B cell (primary cell): ENCODE results near the gene CYP4A22. TPM values are rescaled to one million over a fixed set of nuclear protein-coding genes. Genes with fewer than 3 reads are reported as not detected.
A peak's percentile ranks its signal among the peaks of the same experiment; 100 is the strongest.

Experiments used
- ATAC-seq: fragments of 200-7000 bp; cut with Tn5 transposase; one replicate; pipeline ENCODE4 v1.10.0; 2021; ENCODE audit warnings: low read depth, mild to moderate bottlenecking, moderate number of reproducible peaks, moderate library complexity
- CTCF ChIA-PET: fragments of 350-600 bp; sonication (Branson Sonifier 250); formaldehyde crosslinking; loops from one replicate; lab custom pipeline; 2021; ENCODE audit warnings: antibody characterized with exemption, inconsistent platforms; lab: Charles Lee
- POLR2A ChIA-PET: fragments of 350-600 bp; sonication (Branson Sonifier 250); formaldehyde crosslinking; loops from one replicate; lab custom pipeline; 2021; ENCODE audit warnings: antibody characterized with exemption; lab: Charles Lee
- DNase-seq: peaks from one replicate; pipeline ENCODE4 v3.0.0; 2013
- H2AFZ ChIP-seq: 2 replicates; pipeline ENCODE4 v1.6.1; 2012; ENCODE audit warnings: mild to moderate bottlenecking, low read depth, low read length; ENCODE audit not compliant: insufficient read depth, poor library complexity, severe bottlenecking
- H3K27ac ChIP-seq, 2 donors: 1 replicate in 1 of 2; 2 replicates in 1 of 2; pipeline ENCODE4 v1.5.1; 2012 to 2013; ENCODE audit warnings: low read length in 2 of 2, mild to moderate bottlenecking in 2 of 2, moderate library complexity in 1 of 2
- H3K27me3 ChIP-seq, 4 experiments: fragments of 200-600 bp in 1 of 4; sonication (generic) in 1 of 4; replicated peaks in 1 of 4; 1 replicate in 2 of 4; 2 replicates in 2 of 4; pipeline versions ENCODE4 v1.6.1 to v1.7.0; 2013 to 2016; ENCODE audit warnings: low read length in 3 of 4, mild to moderate bottlenecking in 2 of 4, mixed read lengths in 1 of 4, moderate library complexity in 1 of 4; ENCODE audit not compliant: insufficient read depth in 4 of 4, control insufficient read depth in 3 of 4; ENCODE audit errors: control extremely low read depth in 1 of 4
- H3K36me3 ChIP-seq, 2 experiments: replicated peaks in 1 of 2; 1 replicate in 1 of 2; 2 replicates in 1 of 2; pipeline versions ENCODE4 v1.6.1 to v1.7.1; 2013; ENCODE audit warnings: low read length in 1 of 2; ENCODE audit not compliant: insufficient read depth in 2 of 2, control insufficient read depth in 1 of 2; ENCODE audit errors: control extremely low read depth in 1 of 2, extremely low read depth in 1 of 2
- H3K4me1 ChIP-seq, 2 donors: fragments of 200-600 bp in 1 of 2; sonication (generic) in 1 of 2; 1 replicate in 1 of 2; 2 replicates in 1 of 2; pipeline versions ENCODE4 v1.5.1 to v1.6.1; 2013 to 2017; ENCODE audit warnings: low read length in 2 of 2; ENCODE audit not compliant: control insufficient read depth in 2 of 2, insufficient read depth in 2 of 2
- H3K4me2 ChIP-seq: replicated peaks from 2 replicates; pipeline ENCODE3; 2012; ENCODE audit warnings: mild to moderate bottlenecking, low read depth, low read length; ENCODE audit not compliant: poor library complexity, severe bottlenecking
- H3K4me3 ChIP-seq, 5 experiments: fragments of 200-600 bp in 1 of 5; sonication (generic) in 1 of 5; 1 replicate in 3 of 5; 2 replicates in 2 of 5; pipeline versions ENCODE4 v1.5.1 to v1.7.0; 2011 to 2016; ENCODE audit warnings: low read length in 4 of 5, mild to moderate bottlenecking in 4 of 5, low read depth in 2 of 5, control low read depth in 1 of 5, moderate library complexity in 1 of 5; ENCODE audit not compliant: insufficient read depth in 1 of 5; ENCODE audit errors: control extremely low read depth in 1 of 5, extremely low read depth in 1 of 5
- H3K79me2 ChIP-seq: fragments of 200-600 bp; sonication (generic); one replicate; pipeline ENCODE4 v1.6.0; 2016; ENCODE audit warnings: low read length; ENCODE audit not compliant: control insufficient read depth, insufficient read depth
- H3K9ac ChIP-seq: fragments of 200-600 bp; sonication (generic); 2 replicates; pipeline ENCODE4 v1.6.1; 2017; ENCODE audit warnings: mild to moderate bottlenecking, low read length, moderate library complexity
- H3K9me3 ChIP-seq, 3 donors: one replicate each; pipeline versions ENCODE4 v1.6.1 to v1.7.1; 2013; ENCODE audit warnings: low read length in 2 of 3; ENCODE audit not compliant: control insufficient read depth in 2 of 3, insufficient read depth in 1 of 3; ENCODE audit errors: control extremely low read depth in 1 of 3
- H4K20me1 ChIP-seq: 2 replicates; pipeline ENCODE4 v1.6.0; 2012; ENCODE audit warnings: mild to moderate bottlenecking, low read length; ENCODE audit not compliant: insufficient read depth, control insufficient read depth, poor library complexity, severe bottlenecking
- H3K27ac Mint-ChIP-seq: one replicate; pipeline ENCODE4 v1.8.0; 2021; ENCODE audit warnings: mixed read lengths
- H3K27me3 Mint-ChIP-seq: one replicate; pipeline ENCODE4 v1.8.0; 2021; ENCODE audit warnings: mixed read lengths
- H3K4me1 Mint-ChIP-seq: one replicate; pipeline ENCODE4 v1.8.0; 2021; ENCODE audit warnings: mixed read lengths
- H3K4me3 Mint-ChIP-seq: one replicate; pipeline ENCODE4 v1.8.0; 2021; ENCODE audit warnings: mixed read lengths
- H3K9me3 Mint-ChIP-seq: one replicate; pipeline ENCODE4 v1.8.0; 2022; ENCODE audit warnings: mixed read lengths; ENCODE audit not compliant: insufficient read depth
- CTCF ChIP-seq: fragments of 200-600 bp; IDR thresholded peaks from one replicate; pipeline ENCODE4 v1.8.0; 2022; ENCODE audit warnings: antibody characterized with exemption, mild to moderate bottlenecking
- EZH2 ChIP-seq: IDR thresholded peaks from 2 replicates; pipeline ENCODE4 v1.6.1; 2012; ENCODE audit warnings: borderline replicate concordance, low read depth, mild to moderate bottlenecking, moderate library complexity, low read length; ENCODE audit not compliant: insufficient read depth, poor library complexity, severe bottlenecking
- WGBS: methylation state at CpG from one replicate; pipeline ENCODE4 v1.1.5; 2013; ENCODE audit warnings: missing lambda C conversion rate; ENCODE audit not compliant: insufficient coverage; 5-methylcytosine and 5-hydroxymethylcytosine counted together
- intact Hi-C: fragments of 100-400 bp; cut with micrococcal nuclease; formaldehyde crosslinking; loops from one replicate; pipeline ENCODE4 v1.10.0; 2022
- polyA plus RNA-seq: library from polyadenylated mRNA; depleted of rRNA; stranded (reverse); fragments of >200 nt; gene quantifications from 2 replicates; pipeline ENCODE4 v1.2.3, GENCODE V29; 2012
- total RNA-seq, 2 donors: library from RNA; stranded (reverse); fragments of 120-200 nt in 1 of 2; gene quantifications; 1 replicate in 1 of 2; 2 replicates in 1 of 2; pipeline versions ENCODE4 v1.2.3 to v1.2.4, GENCODE V29; 2013 to 2022

The CYP4A22 gene
- total and polyA plus RNA-seq, 2 donors (not counting 1 experiment from before 2014, with no cell fraction given), result not detected

- TF ChIP-seq CTCF, result peak; percentile 94
- TF ChIP-seq EZH2, result no peak
- Histone ChIP-seq H3K4me3 (no peak overlapping the region), H3K4me2 (no peak overlapping the region), H3K9ac (no peak overlapping the region), H3K36me3 (no peaks in the 10 kb centered on the region), H2AFZ (no peak overlapping the region), H3K79me2 (no peaks in the 10 kb centered on the region), H3K27me3 (peaks cover 0 to 18% (median 7%) of the 10 kb centered on the region in 4 experiments), H4K20me1 (no peaks in the 10 kb centered on the region), H3K4me1 (peaks cover 6 to 11% of the 10 kb centered on the region in 2 donors), H3K9me3 (peaks cover 0 to 11% (median 5%) of the 10 kb centered on the region in 3 donors), H3K27ac (no peak overlapping the region)
- H3K27ac Mint-ChIP-seq, result no peak overlapping the region
- CTCF ChIA-PET, result interaction anchor here (1.2 to 2.1 kb wide), 5 partner anchors 9 to 88 kb away, joined by 3 to 8 read pairs (median 6); partner anchors contain the start of gene PDZK1IP1
- H3K4me3 Mint-ChIP-seq, result no peak overlapping the region
- WGBS, result 26% methylated on average over 7 of the region's 11 CpGs
- no peaks in the 10 kb centered on the region for H3K9me3 Mint-ChIP-seq
- ATAC-seq (peak; percentile 54), DNase-seq (peak; percentile 50)
- peaks cover 10% of the 10 kb centered on the region for H3K4me1 Mint-ChIP-seq
- intact Hi-C loops, result no loop called here
- POLR2A ChIA-PET, result no interaction called here
- H3K27me3 Mint-ChIP-seq, result peaks cover 41% of the 10 kb centered on the region
These were observed 38.1 kb downstream of the CYP4A22 start for GRCh38 chr1:47175227-47175934.

GRCh38 chr1:47178020-47178419, 40.8 kb downstream of the CYP4A22 start:
- CTCF ChIA-PET, result interaction anchor here (1.0 to 3.1 kb wide), 8 partner anchors 12 to 549 kb away, joined by 3 to 31 read pairs (median 5); partner anchors contain the start of gene PDZK1IP1
- Histone ChIP-seq H3K4me1 (peaks cover 6 to 11% of the 10 kb centered on the region in 2 donors), H3K9me3 (peaks cover 0 to 10% (median under 1%) of the 10 kb centered on the region in 3 donors), H3K9ac (no peak overlapping the region), H3K79me2 (no peaks in the 10 kb centered on the region), H3K36me3 (no peaks in the 10 kb centered on the region), H3K4me3 (no peak overlapping the region), H3K4me2 (no peak overlapping the region), H3K27me3 (peaks cover 0 to 25% (median 7%) of the 10 kb centered on the region in 4 experiments), H4K20me1 (no peaks in the 10 kb centered on the region), H2AFZ (no peak overlapping the region), H3K27ac (no peak overlapping the region)
- 88% methylated on average over 1 of the region's 6 CpGs for WGBS
- H3K27ac Mint-ChIP-seq, result no peak overlapping the region
- DNase-seq, result no peak
- no peak for ATAC-seq
- POLR2A ChIA-PET, result no interaction called here
- H3K4me3 Mint-ChIP-seq, result no peak overlapping the region
- H3K27me3 Mint-ChIP-seq, result peaks cover 47% of the 10 kb centered on the region
- intact Hi-C loops, result no loop called here
- H3K9me3 Mint-ChIP-seq, result no peaks in the 10 kb centered on the region
- peaks cover 10% of the 10 kb centered on the region for H3K4me1 Mint-ChIP-seq
- no peak for TF ChIP-seq EZH2
- no peak for TF ChIP-seq CTCF
